Colonic mucosa (tissue), 4 donors: ENCODE data around the gene RAE1. TPM values are rescaled to one million over a fixed set of nuclear protein-coding genes. Genes with fewer than 3 reads are reported as not detected.
A peak's percentile ranks its signal among the peaks of the same experiment; 100 is the strongest.

Experiments used
- DNase-seq: peaks from one replicate; pipeline ENCODE4 v3.0.0-alpha.2; 2020
- H3K27ac ChIP-seq: fragments of 200-600 bp; one replicate; pipeline ENCODE4 v1.8.0; 2021
- H3K27me3 ChIP-seq: fragments of 200-600 bp; one replicate; pipeline ENCODE4 v1.8.0; 2021
- H3K36me3 ChIP-seq: fragments of 200-600 bp; one replicate; pipeline ENCODE4 v1.8.0; 2021
- H3K4me1 ChIP-seq: fragments of 200-600 bp; one replicate; pipeline ENCODE4 v1.8.0; 2021; ENCODE audit warnings: mild to moderate bottlenecking
- H3K4me3 ChIP-seq: fragments of 200-600 bp; one replicate; pipeline ENCODE4 v1.8.0; 2021
- H3K9ac ChIP-seq, 2 donors: one replicate each; pipeline ENCODE4 v1.7.0; 2013; ENCODE audit warnings: control low read depth in 2 of 2, low read depth in 2 of 2, low read length in 2 of 2
- H3K9me3 ChIP-seq: fragments of 200-600 bp; one replicate; pipeline ENCODE4 v1.8.0; 2021
- CTCF ChIP-seq: fragments of 200-600 bp; IDR thresholded peaks from one replicate; pipeline ENCODE4 v1.8.0; 2022; ENCODE audit warnings: antibody characterized with exemption, mild to moderate bottlenecking
- intact Hi-C: fragments of 100-400 bp; cut with DNase I; formaldehyde crosslinking; loops from one replicate; pipeline ENCODE4 v1.14.1; 2022
- total RNA-seq, 2 donors: library from RNA; stranded (reverse); fragmentation: NEBNext Ultra II Directional in 1 of 2; extraction: Animal tissue kit (Norgen Biotek cat#: 25700) in 1 of 2; gene quantifications; one replicate each; pipeline ENCODE4 v1.2.1, GENCODE V29; 2021
- donor health status: healthy.
- donor health status: DM: no; HTN: no; CAD: no.
- donor health status: DM: no; HTN: no; CAD: no.

The RAE1 gene
- total RNA-seq, 2 donors from 2014 or later = 20.3 to 29.3 TPM

DNA sequence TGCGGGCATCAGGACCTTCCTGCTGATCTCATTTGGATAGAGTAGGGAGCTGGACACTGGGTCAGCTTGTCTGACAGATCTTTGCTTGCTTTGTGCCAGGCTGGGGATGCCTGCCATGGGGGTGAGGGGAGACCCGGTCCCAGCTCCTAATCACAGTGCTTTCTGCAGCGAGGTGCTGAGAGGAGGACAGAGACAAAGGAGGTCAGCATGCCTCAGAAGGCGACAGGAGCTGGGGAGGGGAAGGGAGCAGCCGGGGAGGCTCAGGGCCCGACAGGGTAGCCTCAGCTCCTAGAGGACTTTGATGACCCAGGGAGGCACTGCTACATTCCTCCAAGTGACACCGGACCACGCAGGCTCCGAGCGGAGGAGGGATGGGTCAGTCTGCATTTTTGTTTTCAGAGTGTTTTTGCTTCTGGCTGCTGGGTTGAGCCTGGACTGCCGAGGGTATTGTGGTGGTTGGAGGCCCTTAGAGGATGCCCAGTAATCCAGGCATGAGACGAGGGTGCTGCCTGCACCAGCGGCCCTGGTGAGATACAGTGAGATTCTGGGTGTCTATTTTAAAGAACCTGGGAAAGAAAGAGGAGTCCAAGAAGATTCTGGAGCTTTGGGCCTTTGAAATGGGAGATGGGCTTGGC, 48.0 kb downstream of the RAE1 start:
- no peak for DNase-seq
- no peaks in the 10 kb centered on the region for H3K9me3 ChIP-seq
- no peak for TF ChIP-seq CTCF
- intact Hi-C loops = no loop called here
- H3K4me1 ChIP-seq = peaks cover 31% of the 10 kb centered on the region
- peak overlapping the region; percentile 16 for H3K27ac ChIP-seq
- H3K36me3 ChIP-seq = no peaks in the 10 kb centered on the region
- H3K4me3 ChIP-seq = no peak overlapping the region
- no peaks in the 10 kb centered on the region for H3K27me3 ChIP-seq
- H3K9ac ChIP-seq = peak overlapping the region; percentile 58 to 63

DNA sequence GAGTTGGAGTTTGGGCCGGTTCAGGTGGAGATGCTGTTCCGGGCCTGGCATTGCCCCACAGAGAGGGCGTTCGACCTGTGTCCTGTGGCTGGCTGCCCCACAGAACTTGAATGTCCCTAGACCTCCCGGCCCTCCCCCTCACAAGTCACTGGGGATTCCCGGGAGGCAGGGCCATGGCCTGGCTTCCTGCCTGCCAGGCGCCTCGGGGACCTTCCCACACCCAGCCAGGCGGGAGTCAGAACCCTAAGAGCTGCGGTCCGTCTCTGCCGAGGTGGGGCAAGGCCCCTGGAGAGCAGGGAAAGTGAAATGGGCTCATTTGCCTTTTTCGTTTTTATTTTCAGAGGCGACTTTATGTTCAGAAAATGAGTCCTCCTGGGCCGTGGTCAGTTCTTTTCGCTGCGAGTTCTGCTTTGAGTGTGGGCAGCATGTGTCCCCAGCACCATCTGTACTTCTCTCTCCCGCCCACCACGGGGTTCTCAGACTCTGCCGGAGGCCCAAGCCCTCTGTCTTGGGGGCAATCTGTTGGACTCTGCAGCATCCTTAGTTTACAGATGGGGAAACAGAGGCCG, 48.6 kb downstream of the RAE1 start:
- H3K4me1 ChIP-seq = peaks cover 25% of the 10 kb centered on the region
- TF ChIP-seq CTCF = no peak
- intact Hi-C loops = no loop called here
- no peaks in the 10 kb centered on the region for H3K27me3 ChIP-seq
- no peaks in the 10 kb centered on the region for H3K9me3 ChIP-seq
- no peaks in the 10 kb centered on the region for H3K36me3 ChIP-seq
- H3K4me3 ChIP-seq = no peak overlapping the region
- peak overlapping the region in 1 of 2 donors; percentile 58 for H3K9ac ChIP-seq
- H3K27ac ChIP-seq = peak overlapping the region; percentile 16
- DNase-seq = no peak

DNA sequence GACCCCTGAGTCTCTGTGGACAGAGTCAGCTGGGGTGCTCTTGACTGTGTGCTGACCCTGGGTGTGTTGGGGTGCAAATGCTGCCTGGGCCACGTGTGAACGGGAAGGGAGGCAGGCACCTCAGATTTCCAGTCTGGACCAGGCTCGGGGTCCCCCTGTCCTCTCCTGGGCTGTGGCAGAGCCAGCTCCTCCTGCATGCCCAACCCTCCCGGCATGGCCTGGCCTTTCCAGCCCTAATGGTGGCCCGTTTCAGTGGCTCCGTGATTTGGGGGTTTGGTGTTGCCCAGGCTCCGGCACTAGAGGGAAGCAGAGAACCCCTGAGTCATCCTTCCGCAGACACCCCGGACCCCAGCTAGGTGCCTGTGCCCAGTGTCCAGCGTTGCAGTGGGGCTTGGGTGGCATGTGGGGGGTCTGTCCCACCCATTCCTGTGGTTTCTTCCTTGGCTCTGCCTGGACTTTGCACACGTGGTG, 49.2 kb downstream of the RAE1 start:
- Histone ChIP-seq H3K9me3 (no peaks in the 10 kb centered on the region), H3K4me3 (no peak overlapping the region), H3K36me3 (peaks cover 4% of the 10 kb centered on the region), H3K4me1 (peaks cover 22% of the 10 kb centered on the region), H3K27me3 (no peaks in the 10 kb centered on the region), H3K9ac (peak overlapping the region in 1 of 2 donors; percentile 24), H3K27ac (no peak overlapping the region)
- DNase-seq = no peak
- TF ChIP-seq CTCF = no peak
- intact Hi-C loops = no loop called here

DNA sequence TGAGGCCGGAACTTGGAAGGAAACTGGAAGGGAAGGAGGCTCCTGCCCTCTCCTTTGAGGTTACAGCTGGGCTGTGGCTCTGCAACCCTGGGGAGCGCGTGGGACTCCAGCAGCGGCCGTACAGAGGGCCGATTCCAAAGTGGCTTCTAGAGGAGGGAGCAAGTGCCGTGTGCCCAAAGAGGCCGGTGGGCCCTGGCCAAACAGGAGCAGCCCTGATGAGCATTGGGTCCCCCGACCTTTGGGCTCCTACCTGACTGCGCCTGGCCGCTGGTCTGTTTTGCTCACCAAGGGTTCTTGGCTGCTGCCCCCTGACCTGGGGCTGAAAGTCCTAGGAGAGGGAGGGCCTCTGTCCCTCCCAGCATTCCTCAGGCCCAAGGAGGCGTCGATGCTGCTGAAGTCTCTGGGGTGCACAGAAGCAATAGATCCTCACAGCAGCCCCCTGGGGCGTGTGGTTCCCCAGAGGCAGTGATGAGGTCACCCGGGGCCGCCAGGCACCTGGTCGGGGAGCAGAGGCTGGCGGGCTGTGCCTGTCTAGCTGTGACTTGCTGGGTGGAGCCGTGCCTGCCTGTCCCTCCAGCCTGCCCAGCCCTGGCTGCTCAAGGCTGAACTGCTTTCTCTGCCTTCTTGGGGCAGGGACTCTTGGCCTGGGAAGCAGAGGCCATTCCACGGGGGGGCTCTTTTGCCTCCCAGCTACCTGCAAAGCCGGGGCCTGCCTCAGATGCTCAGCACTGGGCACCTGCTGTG, 49.9 kb downstream of the RAE1 start:
- intact Hi-C loops = no loop called here
- no peak overlapping the region for H3K9ac ChIP-seq
- peaks cover 22% of the 10 kb centered on the region for H3K4me1 ChIP-seq
- no peak for TF ChIP-seq CTCF
- H3K4me3 ChIP-seq = no peak overlapping the region
- no peak overlapping the region for H3K27ac ChIP-seq
- peaks cover 6% of the 10 kb centered on the region for H3K36me3 ChIP-seq
- no peaks in the 10 kb centered on the region for H3K27me3 ChIP-seq
- DNase-seq = no peak
- H3K9me3 ChIP-seq = no peaks in the 10 kb centered on the region

GRCh38 chr20:57401565-57401918, 50.5 kb downstream of the RAE1 start:
- intact Hi-C loops = no loop called here
- no peak overlapping the region for H3K9ac ChIP-seq
- H3K9me3 ChIP-seq = no peaks in the 10 kb centered on the region
- H3K27me3 ChIP-seq = no peaks in the 10 kb centered on the region
- H3K27ac ChIP-seq = no peak overlapping the region
- H3K36me3 ChIP-seq = peaks cover 6% of the 10 kb centered on the region
- peaks cover 22% of the 10 kb centered on the region for H3K4me1 ChIP-seq
- no peak overlapping the region for H3K4me3 ChIP-seq
- TF ChIP-seq CTCF = no peak
- no peak for DNase-seq
